ENCODE measurements around the gene OTOF. TPM values are rescaled to one million over a fixed set of nuclear protein-coding genes. Genes with fewer than 3 reads are reported as not detected.

OTOF gene
- total RNA-seq, 1 donor: not detected

GRCh38 chr2:26494199-26494598, 16.3 kb upstream of the OTOF start:
- no peak for DNase-seq (ENCODE audit: low read depth)
- no peak for TF ChIP-seq CTCF (IDR thresholded peaks at IDR 0.05; ENCODE audit: insufficient read depth, low read length)
- no peak overlapping the region for H3K4me3 ChIP-seq (ENCODE audit: low read depth, low read length)

DNA sequence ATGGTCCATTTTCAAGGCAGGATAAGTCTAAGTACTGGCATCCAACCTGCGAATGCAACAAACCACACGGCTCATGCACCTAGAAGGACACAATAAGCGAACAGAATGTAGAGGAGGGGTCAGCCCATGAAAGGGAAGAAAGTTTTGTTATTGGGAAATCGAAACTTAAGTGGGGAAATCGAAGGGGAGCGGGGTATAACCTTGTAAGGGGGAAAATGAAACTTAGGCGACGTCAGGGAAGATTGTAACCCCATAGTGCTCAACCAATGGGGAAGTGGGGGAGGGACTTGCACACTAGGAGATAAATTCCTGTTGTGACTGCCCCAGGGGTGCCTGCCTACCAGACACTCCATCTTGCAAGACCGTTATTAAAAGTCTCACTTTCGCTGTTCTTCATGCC, 15.6 kb upstream of the OTOF start:
- H3K4me3 ChIP-seq (ENCODE audit: low read depth, low read length): no peak overlapping the region
- no peak for DNase-seq (ENCODE audit: low read depth)
- no peak for TF ChIP-seq CTCF (IDR thresholded peaks at IDR 0.05; ENCODE audit: insufficient read depth, low read length)

DNA sequence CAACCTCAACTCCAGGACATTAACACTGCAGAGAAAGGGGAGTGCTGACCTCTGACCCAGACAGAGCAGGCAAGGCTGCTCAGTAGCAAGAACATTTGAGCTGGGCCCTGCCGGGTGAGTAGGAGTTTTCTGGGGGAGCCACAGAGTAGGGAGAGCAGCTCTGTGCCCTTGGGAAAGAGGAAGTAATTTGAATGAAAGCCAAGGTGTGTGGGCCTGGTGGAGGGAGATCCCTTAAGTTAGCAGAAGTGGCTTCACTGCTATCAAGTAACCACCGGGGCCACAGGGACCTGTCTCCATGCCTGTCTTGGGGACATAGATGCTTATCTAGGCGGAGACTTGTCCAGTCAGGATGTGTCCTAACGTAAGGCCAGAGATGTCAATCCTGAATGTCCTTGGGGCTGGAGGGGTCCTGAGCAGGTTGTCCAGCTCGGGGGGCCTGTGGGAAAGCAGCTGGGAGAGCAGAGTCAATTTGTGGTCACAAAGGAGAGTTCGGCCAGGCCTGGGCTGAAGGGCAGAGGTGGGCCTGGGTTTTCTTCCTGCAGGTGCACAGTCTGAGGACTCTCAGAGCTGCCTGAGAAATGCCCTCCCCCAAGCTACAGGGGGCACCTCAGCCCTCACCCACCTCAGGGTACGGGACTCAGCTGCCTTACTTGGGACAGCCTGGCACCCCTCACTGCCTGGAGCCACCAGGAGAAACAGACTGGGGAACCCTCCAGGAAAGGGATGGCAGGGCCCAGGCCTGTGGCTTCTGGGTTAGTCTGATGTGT, 15.0 kb upstream of the OTOF start:
- TF ChIP-seq CTCF (IDR thresholded peaks at IDR 0.05; ENCODE audit: insufficient read depth, low read length): no peak
- no peak for DNase-seq (ENCODE audit: low read depth)

DNA sequence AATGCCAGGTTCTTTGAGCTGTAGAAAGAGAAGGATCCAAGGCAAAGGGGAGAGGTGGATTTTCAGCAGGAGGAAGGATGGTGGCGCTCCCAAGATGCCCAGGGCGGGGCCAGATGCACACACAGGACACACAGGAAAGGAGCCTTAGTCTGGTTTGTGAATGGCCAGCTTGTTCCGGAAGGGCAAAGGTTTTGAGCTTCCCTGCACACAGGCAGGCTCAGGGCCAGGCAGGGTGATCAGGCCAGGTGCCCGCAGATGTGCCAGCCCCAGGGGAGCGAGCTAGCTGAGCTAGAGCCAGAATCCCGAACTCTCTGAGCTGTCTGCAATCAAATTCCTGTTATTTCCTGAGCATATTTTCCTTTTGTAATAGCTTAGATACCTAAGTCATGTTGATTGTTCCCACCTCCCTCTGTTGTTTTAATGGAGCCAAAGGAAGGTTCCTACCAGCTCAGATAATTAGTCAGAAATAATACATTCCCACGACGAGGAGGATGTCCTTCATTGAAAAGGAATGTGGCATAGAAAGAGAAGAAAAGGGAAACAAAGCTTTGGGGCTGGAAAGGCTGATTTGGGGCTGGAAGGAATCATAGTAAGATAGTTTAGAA, 13.7 kb upstream of the OTOF start:
- DNase-seq (ENCODE audit: low read depth): no peak
- no peak for TF ChIP-seq CTCF (IDR thresholded peaks at IDR 0.05; ENCODE audit: insufficient read depth, low read length)

More for the DNA sequence above, 15.0 kb upstream of the OTOF start:
- no peak overlapping the region for H3K4me3 ChIP-seq (ENCODE audit: low read depth, low read length)

DNA sequence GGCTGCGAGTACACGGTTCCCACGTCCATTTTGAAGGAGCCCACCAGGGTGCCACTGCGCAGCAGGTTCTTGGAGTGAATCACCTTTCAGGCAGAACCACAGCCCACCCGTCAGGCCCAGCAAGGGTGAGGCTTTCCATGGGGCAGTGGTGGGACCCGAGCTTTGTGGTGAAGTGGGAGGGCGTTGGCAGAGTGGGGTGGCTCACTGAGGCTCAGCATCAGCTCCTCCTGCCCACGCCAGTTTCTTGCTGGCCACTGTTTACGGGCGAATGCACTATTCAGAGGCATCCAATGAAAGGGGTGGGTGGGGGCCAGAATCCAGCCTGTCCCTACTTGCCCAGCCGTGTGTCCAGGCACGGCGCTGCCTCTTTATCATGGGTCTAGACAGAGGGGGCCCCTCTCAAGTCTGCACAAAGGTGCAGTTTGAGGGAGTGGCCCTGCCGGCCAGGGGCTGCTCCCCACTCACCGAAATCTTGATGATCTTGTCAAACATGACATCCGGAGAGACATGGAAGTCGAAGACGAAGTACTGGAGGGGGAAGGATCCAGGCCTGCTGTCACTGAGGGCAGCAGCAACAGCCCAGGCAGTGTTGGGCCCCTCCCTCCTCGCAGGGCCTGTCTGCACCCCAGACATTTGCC, 11.4 kb upstream of the OTOF start:
- no peak for DNase-seq (ENCODE audit: low read depth)
- no peak overlapping the region for H3K4me3 ChIP-seq (ENCODE audit: low read depth, low read length)
- TF ChIP-seq CTCF (IDR thresholded peaks at IDR 0.05; ENCODE audit: insufficient read depth, low read length): no peak

More for the DNA sequence above, 13.7 kb upstream of the OTOF start:
- no peak overlapping the region for H3K4me3 ChIP-seq (ENCODE audit: low read depth, low read length)

GRCh38 chr2:26488463-26489212, 10.7 kb upstream of the OTOF start:
- H3K4me3 ChIP-seq (ENCODE audit: low read depth, low read length): no peak overlapping the region
- TF ChIP-seq CTCF (IDR thresholded peaks at IDR 0.05; ENCODE audit: insufficient read depth, low read length): no peak

More at GRCh38 chr2:26488463-26489212, 10.7 kb upstream of the OTOF start:
- no peak for DNase-seq (ENCODE audit: low read depth)

Data from fibroblast of the aortic adventitia (primary cell).